Epithelial cell of prostate (primary cell): ENCODE data around the gene MYD88.

Experiments used
- DNase-seq: peaks from one replicate; pipeline ENCODE4 v3.0.0-alpha.2; 2011; ENCODE audit warnings: low read depth, low spot score
- H3K27ac ChIP-seq: fragments of 450-650 bp; 2 replicates; pipeline ENCODE4 v1.5.1; 2017; ENCODE audit warnings: mild to moderate bottlenecking

The MYD88 gene

DNA sequence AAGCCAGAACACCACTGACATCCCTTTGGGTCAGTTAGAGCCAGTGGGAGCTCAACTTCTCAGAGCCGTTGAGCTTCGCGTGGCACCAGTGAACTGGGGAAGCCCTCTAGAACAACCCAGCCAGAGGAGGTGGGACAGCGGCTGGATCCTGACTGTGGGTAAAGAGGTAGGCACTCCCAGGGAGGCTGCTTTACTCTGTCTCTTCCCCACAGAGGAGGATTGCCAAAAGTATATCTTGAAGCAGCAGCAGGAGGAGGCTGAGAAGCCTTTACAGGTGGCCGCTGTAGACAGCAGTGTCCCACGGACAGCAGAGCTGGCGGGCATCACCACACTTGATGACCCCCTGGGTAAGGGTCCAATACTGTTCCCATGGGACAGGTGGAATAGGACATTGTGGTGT, 1.2 kb downstream of the MYD88 start:
- DNase-seq = no peak
- no peak overlapping the region for H3K27ac ChIP-seq

DNA sequence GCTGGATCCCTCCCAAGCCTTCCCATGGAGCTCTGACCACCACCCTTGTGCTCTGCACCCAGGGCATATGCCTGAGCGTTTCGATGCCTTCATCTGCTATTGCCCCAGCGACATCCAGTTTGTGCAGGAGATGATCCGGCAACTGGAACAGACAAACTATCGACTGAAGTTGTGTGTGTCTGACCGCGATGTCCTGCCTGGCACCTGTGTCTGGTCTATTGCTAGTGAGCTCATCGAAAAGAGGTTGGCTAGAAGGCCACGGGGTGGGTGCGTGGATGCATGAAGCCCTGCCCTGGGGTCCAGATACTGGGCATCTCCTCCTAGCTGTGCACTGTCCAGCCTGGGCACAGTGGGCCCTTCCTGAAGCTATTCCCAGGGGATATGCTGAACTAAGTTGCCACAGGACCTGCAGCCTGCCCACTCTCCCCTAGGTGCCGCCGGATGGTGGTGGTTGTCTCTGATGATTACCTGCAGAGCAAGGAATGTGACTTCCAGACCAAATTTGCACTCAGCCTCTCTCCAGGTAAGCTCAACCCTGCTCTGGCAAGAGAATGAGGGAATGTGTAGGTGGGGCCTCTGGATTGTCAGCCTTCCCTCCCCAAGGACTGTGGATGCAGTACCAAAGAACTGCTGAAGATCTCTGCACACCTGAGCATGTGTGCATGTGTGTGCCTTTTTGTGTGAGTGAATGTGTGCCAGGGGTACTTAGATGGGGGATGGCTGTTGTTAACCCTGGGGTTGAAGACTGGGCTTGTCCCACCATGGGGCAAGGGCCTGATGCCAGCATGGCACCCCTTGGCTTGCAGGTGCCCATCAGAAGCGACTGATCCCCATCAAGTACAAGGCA, 2.1 kb downstream of the MYD88 start:
- H3K27ac ChIP-seq = no peak overlapping the region
- no peak for DNase-seq

GRCh38 chr3:38141173-38141951, 2.9 kb downstream of the MYD88 start:
- H3K27ac ChIP-seq = peak overlapping the region; percentile 36
- no peak for DNase-seq

- peak overlapping the region; percentile 36 for H3K27ac ChIP-seq
- no peak for DNase-seq
These were observed 3.5 kb downstream of the MYD88 start for GRCh38 chr3:38141952-38142273.

GRCh38 chr3:38142959-38143358, 4.5 kb downstream of the MYD88 start:
- no peak for DNase-seq
- H3K27ac ChIP-seq = no peak overlapping the region

DNA sequence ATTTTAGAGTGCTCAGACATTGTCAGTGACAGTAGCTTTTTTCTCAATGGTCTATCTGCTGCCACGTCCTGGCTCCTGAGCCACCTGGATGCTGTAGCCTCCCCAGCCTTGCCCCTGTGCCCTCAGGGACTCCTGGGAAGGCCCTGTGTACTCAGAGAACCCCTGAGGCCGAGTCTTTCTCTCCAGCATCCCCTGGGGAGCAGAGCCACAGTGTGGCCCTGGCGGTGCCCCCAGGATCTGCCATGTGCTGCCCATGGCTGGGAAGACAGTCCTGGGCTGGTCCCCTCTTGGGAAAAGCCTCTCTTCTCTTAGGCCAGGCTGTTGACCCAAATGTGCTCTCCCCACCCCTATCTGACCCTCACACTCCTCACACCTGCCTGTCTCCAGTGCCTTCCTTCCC, 5.0 kb downstream of the MYD88 start:
- no peak for DNase-seq

DNA sequence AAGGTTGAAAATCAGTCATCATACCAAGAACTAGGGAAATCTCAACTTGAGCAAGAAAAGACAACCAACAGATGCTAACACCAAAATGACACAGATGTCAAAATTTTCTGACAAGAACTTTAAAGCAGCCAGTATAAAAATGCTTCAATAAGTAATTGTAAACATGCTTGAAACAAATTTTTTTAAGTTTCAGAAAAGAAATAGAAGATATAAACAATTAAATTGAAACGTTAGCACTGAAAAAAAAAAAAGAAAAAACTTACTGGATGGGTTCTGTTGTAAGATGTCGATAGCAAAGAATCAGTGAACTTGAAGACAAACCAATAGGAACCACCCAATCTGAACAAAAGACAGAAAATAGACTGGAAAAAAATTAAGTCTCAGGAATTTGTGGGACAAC, 8.0 kb downstream of the MYD88 start:
- H3K27ac ChIP-seq = no peak overlapping the region
- DNase-seq = no peak

More for the DNA sequence above, 5.0 kb downstream of the MYD88 start:
- no peak overlapping the region for H3K27ac ChIP-seq

DNA sequence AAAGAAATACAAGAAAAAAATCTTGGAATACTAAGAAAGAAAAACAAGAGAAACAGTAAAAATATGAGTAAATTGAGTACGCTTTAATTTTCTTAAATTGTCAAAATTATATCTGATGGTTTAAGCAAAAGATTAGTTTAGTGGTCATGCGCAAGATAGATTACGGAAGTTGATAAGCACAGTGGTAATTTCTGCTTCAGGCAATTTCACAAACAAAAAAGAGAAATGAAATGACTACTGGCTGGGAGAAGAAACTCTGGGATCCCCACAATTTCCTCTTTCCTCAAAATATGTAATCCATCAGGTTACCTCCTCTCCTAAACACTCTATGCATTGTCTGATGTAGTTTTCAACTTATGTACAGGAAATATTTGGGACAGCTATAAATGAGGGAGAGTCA, 9.0 kb downstream of the MYD88 start:
- peak overlapping the region; percentile 32 for H3K27ac ChIP-seq
- DNase-seq = no peak

DNA sequence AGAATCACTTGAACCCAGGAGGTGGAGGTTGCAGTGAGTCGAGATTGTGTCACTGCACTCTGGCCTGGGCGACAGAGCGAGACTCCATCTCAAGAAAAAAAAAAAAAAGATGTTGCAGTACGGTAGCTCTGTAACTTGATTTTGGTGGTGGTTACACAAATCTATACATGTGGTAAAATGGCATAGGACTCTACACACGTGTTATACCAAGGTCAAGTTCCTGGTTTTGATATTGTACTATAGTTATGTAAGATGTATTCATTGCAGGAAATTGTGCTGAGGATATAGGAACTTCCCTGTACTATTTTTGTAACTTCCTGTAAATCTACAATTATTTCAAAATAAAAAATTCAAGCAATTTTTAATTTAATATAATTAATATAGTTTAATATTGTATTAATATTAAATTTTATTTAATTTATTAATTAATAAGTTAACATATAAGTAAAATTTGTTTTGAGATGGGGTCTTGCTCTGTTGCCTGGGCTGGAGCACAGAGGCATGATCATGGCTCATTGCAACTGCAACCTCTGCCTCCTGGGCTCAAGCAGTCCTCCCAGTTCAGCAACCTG, 9.9 kb downstream of the MYD88 start:
- H3K27ac ChIP-seq = peak overlapping the region; percentile 32
- DNase-seq = no peak

- no peak for DNase-seq
- H3K27ac ChIP-seq = peak overlapping the region; percentile 100
These were observed 11.2 kb downstream of the MYD88 start for GRCh38 chr3:38149708-38150107.

- no peak for DNase-seq
- H3K27ac ChIP-seq = peak overlapping the region; percentile 100
These were observed 12.5 kb downstream of the MYD88 start for GRCh38 chr3:38150780-38151528.

GRCh38 chr3:38151667-38152265, 13.3 kb downstream of the MYD88 start:
- DNase-seq = peak; percentile 93
- H3K27ac ChIP-seq = peak overlapping the region; percentile 100

- no peak for DNase-seq
These were observed 14.1 kb downstream of the MYD88 start for GRCh38 chr3:38152609-38153008.

DNA sequence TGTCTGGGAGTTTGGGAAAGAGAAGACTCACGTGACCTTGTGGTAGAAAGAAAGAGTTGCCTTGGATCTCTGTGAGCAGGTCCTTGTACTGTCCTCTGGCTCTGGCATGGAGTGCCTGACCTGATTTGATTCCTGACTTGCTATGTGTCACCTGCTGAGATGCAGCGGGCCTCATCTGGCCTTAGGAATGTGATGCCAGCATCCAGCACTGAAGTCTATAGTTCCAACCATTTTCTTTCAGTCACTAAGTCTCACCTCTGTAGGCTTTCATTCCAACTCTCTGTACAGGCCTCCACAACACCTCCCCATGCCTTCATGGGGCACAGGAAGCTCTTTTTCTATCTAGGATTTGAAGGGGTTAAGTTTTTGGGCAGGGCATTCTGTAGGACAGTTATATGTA, 14.8 kb downstream of the MYD88 start:
- peak overlapping the region; percentile 100 for H3K27ac ChIP-seq
- DNase-seq = no peak

More at GRCh38 chr3:38152609-38153008, 14.1 kb downstream of the MYD88 start:
- H3K27ac ChIP-seq = peak overlapping the region; percentile 100

- peak; percentile 91 for DNase-seq
- peak overlapping the region; percentile 100 for H3K27ac ChIP-seq
These were observed 15.6 kb downstream of the MYD88 start for GRCh38 chr3:38154033-38154494.

DNA sequence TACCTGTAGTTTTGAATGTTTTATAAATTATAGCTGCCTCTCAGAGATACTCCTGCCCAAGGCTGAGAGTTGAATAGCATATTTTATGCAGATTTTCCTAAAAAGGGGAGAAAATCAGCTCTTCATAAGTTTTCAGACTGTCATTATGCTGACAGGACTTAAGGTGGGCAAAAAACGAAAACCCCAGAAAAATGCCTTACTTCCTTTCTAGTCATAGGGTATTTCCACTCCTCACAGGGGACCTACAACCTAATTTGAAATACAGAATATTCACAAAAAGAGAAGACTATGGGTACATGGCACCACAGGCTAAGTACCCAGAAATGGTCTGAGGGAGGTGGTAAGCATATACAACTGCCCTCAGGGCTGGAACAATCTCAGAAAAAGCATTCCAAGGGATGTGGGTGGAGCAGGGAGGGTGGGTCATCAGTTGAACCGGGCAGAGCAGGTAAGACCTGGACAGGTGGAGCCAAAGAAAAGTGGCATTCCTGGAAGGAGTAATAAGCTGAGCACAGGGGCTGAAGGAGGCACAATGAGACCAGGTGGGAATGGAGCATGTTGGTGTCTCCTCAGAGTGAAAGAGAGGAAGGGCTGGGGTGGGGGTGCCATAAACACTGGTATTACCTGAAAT, 16.3 kb downstream of the MYD88 start:
- peak overlapping the region; percentile 100 for H3K27ac ChIP-seq
- DNase-seq = no peak

DNA sequence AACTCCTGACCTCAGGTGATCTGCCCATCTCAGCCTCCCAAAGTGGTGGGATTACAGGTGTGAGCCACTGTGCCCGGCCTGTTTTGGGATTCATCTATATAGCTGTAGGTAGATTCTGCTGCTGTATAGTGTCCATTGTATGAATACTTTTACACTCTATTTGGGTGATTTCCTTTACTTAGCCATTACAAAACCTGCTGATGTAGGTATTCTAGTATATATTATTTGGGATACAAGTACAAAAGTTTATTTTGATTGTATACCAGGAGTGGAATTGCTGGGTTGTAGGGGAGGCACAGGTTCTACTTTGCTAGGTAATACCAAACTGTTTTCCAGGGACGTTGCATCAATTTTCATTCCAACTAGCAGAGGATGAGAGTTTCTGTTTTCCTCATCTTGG, 17.4 kb downstream of the MYD88 start:
- no peak for DNase-seq
- peak overlapping the region; percentile 100 for H3K27ac ChIP-seq

GRCh38 chr3:38157117-38157516, 18.7 kb downstream of the MYD88 start:
- no peak for DNase-seq
- H3K27ac ChIP-seq = peak overlapping the region; percentile 100

- no peak for DNase-seq
- H3K27ac ChIP-seq = peak overlapping the region; percentile 100
These were observed 19.1 kb downstream of the MYD88 start for GRCh38 chr3:38157595-38157994.
